Right ventricle myocardium inferior (tissue), 1 donor: ENCODE data around the gene NANOS3. TPM values are rescaled to one million over a fixed set of nuclear protein-coding genes. Genes with fewer than 3 reads are reported as not detected.

Experiments used
- ATAC-seq: fragments of 200-7000 bp; cut with Tn5 transposase; one replicate; pipeline ENCODE4 v1.9.1; 2020; ENCODE audit warnings: mild to moderate bottlenecking, moderate library complexity
- DNase-seq: peaks from one replicate; pipeline ENCODE4 v3.0.0; 2021; ENCODE audit errors: missing footprints
- intact Hi-C: fragments of 100-400 bp; cut with DNase I; formaldehyde crosslinking; loops from one replicate; pipeline ENCODE4 v1.11.0; 2022
- long read RNA-seq: library from polyadenylated mRNA; unstranded; transcript quantifications from one replicate; pipeline ENCODE4 v2.0.0, GENCODE V29; 2021
- total RNA-seq: library from RNA; stranded (reverse); fragmentation: NEBNext Ultra II Directional; extraction: Animal tissue kit (Norgen Biotek cat#: 25700); gene quantifications from one replicate; pipeline ENCODE4 v1.2.1, GENCODE V29; 2021
- donor health status: DM: no; HTN: yes; CAD: no; lungs with severe emphysema.

The NANOS3 gene
- total RNA-seq: 0.68 TPM
- long read RNA-seq: 0 reads

GRCh38 chr19:13876834-13877233, at the start of gene NANOS3:
Gene NANOS3 (plus strand): TSS chr19:13877134. CDS start chr19:13877249, 115 bp downstream.
- ATAC-seq (no peak), DNase-seq (no peak)
- intact Hi-C loops: no loop called here

GRCh38 chr19:13827656-13828055, 49.3 kb upstream of the NANOS3 start:
- intact Hi-C loops: no loop called here
- ATAC-seq (no peak), DNase-seq (no peak)

- ATAC-seq (no peak), DNase-seq (peak; percentile 66)
- intact Hi-C loops: no loop called here
Measured at GRCh38 chr19:13830114-13830740, 46.7 kb upstream of the NANOS3 start.

- intact Hi-C loops: no loop called here
- no peak for ATAC-seq
- DNase-seq: peak; percentile 55
Measured at GRCh38 chr19:13830741-13831536, 46.0 kb upstream of the NANOS3 start.

- intact Hi-C loops: no loop called here
- ATAC-seq: no peak
- peak; percentile 60 for DNase-seq
Measured at GRCh38 chr19:13831537-13832467, 45.1 kb upstream of the NANOS3 start.

- intact Hi-C loops: loop anchor here (1.0 kb wide), 1 partner anchor 29 kb away; no protein-coding TSS in a partner anchor
- peak; percentile 96 for DNase-seq
- peak; percentile 85 for ATAC-seq
Measured at GRCh38 chr19:13833330-13834243, 43.3 kb upstream of the NANOS3 start.

- DNase-seq (peak; percentile 60), ATAC-seq (no peak)
- intact Hi-C loops: loop anchor here (5.0 kb wide), 1 partner anchor 37 kb away; the partner anchor contains the start of gene ZSWIM4
Measured at GRCh38 chr19:13834244-13835069, 42.5 kb upstream of the NANOS3 start.

- intact Hi-C loops: loop anchor here (5.0 kb wide), 1 partner anchor 39 kb away; the partner anchor contains the start of gene ZSWIM4
- DNase-seq (peak; percentile 89), ATAC-seq (no peak)
Measured at GRCh38 chr19:13835791-13836723, 40.9 kb upstream of the NANOS3 start.

- ATAC-seq (no peak), DNase-seq (no peak)
- intact Hi-C loops: loop anchor here (5.0 kb wide), 1 partner anchor 41 kb away; the partner anchor contains the start of gene ZSWIM4
Measured at GRCh38 chr19:13838435-13839129, 38.4 kb upstream of the NANOS3 start.

GRCh38 chr19:13839130-13839937, 37.6 kb upstream of the NANOS3 start:
- peak; percentile 77 for ATAC-seq
- peak; percentile 98 for DNase-seq
- intact Hi-C loops: loop anchor here (5.0 kb wide), 1 partner anchor 42 kb away; the partner anchor contains the start of gene ZSWIM4

GRCh38 chr19:13839938-13840304, 37.0 kb upstream of the NANOS3 start:
- ATAC-seq (no peak), DNase-seq (no peak)
- intact Hi-C loops: loop anchor here (5.0 to 10.0 kb wide), 2 partner anchors 43 to 685 kb away; partner anchors contain the start of genes IER2, STX10 and ZSWIM4

- DNase-seq: peak; percentile 90
- intact Hi-C loops: loop anchor here (10.0 kb wide), 1 partner anchor 686 kb away; the partner anchor contains the start of genes IER2 and STX10
- no peak for ATAC-seq
Measured at GRCh38 chr19:13840305-13841085, 36.4 kb upstream of the NANOS3 start.

- ATAC-seq (no peak), DNase-seq (peak; percentile 83)
- intact Hi-C loops: loop anchor here (10.0 kb wide), 1 partner anchor 687 kb away; the partner anchor contains the start of genes IER2 and STX10
Measured at GRCh38 chr19:13841086-13841961, 35.6 kb upstream of the NANOS3 start.
